ENCODE measurements around the gene AP2B1.

Gene AP2B1

DNA sequence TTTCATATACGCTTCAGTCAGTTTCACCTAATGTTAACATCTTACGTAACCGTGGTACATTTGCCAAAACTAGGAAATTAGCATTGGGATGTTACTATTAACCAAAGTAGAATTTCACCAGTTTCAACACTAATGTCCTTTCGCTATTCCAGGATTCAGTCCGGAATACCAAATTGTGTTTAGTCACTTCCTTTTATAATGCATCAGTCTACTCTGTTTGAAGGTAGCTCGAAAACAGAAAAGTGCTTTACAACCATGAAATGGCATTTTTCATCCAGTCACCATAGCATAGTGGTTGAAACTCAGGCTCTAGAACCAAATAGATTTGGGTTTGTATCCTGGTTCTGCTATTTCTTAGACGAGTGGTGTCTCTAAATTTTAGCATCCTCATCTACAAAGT is 29.4 kb downstream of the AP2B1 start:
- no peak for DNase-seq
- intact Hi-C loops (cut with DNase I), result no loop called here

- DNase-seq, result no peak
- intact Hi-C loops (cut with DNase I), result no loop called here
Measured at GRCh38 chr17:35617505-35617904, 30.4 kb downstream of the AP2B1 start.

GRCh38 chr17:35618628-35619027 is 31.5 kb downstream of the AP2B1 start:
- intact Hi-C loops (cut with DNase I), result no loop called here
- DNase-seq, result no peak

GRCh38 chr17:35621768-35622167 is 34.6 kb downstream of the AP2B1 start:
- no peak for DNase-seq
- intact Hi-C loops (cut with DNase I), result no loop called here

DNA sequence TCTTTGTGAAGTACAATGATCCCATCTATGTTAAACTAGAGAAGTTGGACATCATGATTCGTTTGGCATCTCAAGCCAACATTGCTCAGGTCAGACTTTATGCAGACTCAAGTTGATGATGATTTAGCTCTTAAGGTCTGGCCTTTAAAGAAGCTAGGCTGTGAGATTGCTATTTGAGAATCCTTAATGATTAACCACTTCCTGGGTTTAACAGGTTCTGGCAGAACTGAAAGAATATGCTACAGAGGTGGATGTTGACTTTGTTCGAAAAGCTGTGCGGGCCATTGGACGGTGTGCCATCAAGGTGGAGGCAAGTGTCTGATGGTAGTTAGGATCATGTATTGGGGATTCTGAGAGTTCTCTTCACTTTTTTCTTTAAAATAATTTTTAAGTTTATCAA is 40.3 kb downstream of the AP2B1 start:
- intact Hi-C loops (cut with DNase I), result no loop called here
- peak in 1 of 10 donors; percentile 27 for DNase-seq

- intact Hi-C loops (cut with DNase I), result no loop called here
- no peak for DNase-seq
Measured at GRCh38 chr17:35630530-35631148, 43.5 kb downstream of the AP2B1 start.

DNA sequence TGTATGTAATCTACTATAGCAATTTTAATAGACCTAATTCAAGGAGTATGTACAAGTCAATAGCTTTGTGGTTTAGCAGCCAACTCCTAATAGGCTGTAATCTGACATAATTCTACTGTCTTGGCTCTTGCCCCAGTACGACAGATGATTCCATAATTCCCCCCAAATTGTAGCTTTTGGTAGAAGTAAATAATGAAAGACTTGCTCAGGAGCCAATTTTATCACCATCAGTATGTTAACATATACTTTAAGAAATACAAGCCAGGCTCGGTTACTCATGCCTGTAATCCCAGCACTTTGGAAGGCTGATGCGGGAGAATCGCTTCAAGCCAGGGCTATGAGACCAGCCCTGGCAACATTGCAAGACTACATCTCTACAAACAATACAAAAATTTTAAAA is 53.9 kb downstream of the AP2B1 start:
- peak in 1 of 10 donors; percentile 49 for DNase-seq
- intact Hi-C loops (cut with DNase I), result no loop called here

DNA sequence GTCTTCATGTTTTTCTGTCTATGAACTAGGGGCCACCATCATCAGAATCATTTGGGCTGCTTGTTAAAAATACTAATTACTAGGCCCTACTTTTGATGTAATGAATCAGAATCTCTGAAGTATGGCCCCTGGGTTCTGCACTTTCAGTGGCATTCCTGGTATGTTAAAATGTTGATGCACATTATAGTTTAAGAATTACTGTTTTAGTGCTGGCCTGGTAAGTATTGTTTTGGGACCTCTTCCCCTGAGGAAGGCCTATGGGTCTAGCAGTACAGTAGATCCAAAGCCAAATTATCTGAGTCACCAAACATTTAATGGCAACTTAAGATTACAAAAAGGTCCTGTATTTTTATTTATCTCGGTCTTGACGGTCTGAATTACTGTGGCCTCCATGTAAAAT is 58.8 kb downstream of the AP2B1 start:
- no peak for DNase-seq
- intact Hi-C loops (cut with DNase I), result no loop called here

DNA sequence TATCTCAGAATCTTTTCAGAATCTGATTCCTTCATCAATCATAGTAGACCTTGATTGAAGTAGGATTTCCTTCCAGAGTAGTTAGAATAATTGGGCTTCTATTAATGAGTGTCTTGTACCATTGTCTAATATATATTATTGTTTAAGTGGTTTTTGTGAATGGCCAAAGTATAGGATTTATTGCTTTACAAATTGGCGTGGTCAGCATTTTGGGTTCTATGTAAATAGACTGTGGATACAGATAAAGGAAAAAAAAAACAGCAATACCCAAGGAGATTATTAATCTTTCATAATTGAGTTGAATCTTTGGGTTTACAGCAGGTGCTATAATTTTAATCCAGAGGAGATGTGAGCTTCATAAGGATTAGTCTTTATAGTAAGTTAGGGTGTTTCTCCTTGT is 64.3 kb downstream of the AP2B1 start:
- DNase-seq, result no peak
- intact Hi-C loops (cut with DNase I), result no loop called here

GRCh38 chr17:35653619-35654361 is 66.7 kb downstream of the AP2B1 start:
- intact Hi-C loops (cut with DNase I), result no loop called here
- peak in 1 of 10 donors; percentile 44 for DNase-seq

DNA sequence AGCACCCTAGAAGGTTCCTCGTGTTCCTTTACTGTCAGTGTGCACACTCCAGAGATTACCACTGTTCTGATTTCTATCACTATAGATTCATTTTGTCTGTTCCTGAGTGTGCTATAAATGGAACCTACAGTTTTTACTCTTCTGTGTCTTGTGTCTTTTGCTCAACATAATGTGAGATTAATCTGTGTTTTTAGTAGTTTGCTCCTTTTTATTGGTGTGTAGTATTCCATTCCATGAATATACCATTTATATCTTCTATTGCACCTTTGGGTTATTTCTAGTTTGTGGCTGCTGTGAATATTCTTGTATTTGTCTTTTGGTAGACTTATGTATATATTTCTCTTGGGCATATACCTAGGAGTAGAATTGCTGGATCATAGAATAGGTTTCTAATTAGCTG is 68.2 kb downstream of the AP2B1 start:
- no peak for DNase-seq
- intact Hi-C loops (cut with DNase I), result no loop called here

GRCh38 chr17:35660902-35661301 is 73.8 kb downstream of the AP2B1 start:
- intact Hi-C loops (cut with DNase I), result no loop called here

DNA sequence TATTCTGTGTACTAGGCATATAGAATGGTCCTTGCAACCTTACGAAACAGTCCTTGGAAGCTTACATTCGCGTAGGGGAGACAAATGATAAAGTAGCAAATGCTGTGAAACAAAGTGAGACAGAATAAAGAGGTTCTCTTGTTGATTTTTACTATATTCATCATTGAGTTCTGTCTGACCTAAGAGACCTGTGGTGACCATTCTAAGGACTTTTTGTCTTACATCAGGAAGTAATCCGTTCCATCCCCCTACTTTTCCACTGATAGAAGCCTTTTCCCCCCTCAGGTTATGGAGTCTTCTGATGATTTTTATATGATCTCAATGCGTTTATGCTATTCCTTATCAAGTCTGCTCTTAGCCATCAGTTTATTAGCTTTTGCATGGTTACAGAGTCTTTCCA is 77.6 kb downstream of the AP2B1 start:
- intact Hi-C loops (cut with DNase I), result no loop called here
- no peak for DNase-seq

More at GRCh38 chr17:35660902-35661301, 73.8 kb downstream of the AP2B1 start:
- DNase-seq, result no peak

GRCh38 chr17:35665662-35666061 is 78.5 kb downstream of the AP2B1 start:
- intact Hi-C loops (cut with DNase I), result no loop called here
- no peak for DNase-seq

- intact Hi-C loops (cut with DNase I), result no loop called here
- no peak for DNase-seq
Measured at GRCh38 chr17:35666070-35666469, 78.9 kb downstream of the AP2B1 start.

DNA sequence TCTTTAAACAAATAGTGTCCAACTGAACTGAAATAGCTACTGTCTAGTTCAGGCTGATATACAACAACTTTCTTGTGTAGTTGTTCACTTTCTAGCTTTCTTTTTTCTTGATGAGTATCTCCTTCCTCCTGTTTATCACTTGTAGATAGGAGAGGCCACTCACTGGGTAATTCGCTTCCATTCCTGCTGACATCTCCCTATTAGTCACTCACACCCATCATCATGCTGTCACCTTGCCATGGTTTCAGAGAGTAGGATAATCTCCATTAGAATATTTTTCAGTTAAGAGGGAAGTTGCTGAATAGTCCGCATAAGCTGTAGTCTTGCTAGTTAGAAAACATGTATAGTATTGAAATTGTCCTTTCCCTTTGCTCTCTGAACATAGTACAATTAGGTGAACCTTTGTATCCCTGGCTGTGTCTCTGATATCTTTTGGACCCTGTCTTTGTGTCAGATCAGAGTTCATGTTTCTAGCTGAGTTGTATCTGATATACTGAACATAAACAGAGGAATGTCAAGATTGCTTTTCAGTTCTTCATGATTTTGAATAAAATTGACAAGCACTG is 79.9 kb downstream of the AP2B1 start:
- DNase-seq, result no peak
- intact Hi-C loops (cut with DNase I), result no loop called here

- intact Hi-C loops (cut with DNase I), result no loop called here
- no peak for DNase-seq
Measured at GRCh38 chr17:35668802-35669201, 81.7 kb downstream of the AP2B1 start.

DNA sequence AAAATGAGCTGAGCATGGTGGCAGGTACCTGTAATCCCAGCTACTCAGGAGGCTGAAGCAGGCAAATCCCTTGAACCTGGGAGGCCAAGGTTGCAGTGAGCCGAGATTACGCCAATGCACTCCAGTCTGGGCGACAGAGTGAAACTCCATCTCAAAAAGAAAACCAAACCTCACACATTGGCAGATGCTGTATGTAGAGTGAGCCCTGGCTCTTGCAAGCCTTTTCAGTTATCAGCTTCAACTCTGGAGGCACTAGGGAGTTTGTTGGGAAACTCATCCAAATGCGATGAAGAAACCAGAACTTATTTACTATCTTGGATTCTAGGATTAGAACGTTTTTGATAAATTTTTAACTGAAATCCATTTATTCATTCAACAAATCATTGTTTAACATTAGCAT is 87.4 kb downstream of the AP2B1 start:
- intact Hi-C loops (cut with DNase I), result no loop called here
- no peak for DNase-seq

GRCh38 chr17:35676441-35676840 is 89.3 kb downstream of the AP2B1 start:
- no peak for DNase-seq
- intact Hi-C loops (cut with DNase I), result no loop called here

DNA sequence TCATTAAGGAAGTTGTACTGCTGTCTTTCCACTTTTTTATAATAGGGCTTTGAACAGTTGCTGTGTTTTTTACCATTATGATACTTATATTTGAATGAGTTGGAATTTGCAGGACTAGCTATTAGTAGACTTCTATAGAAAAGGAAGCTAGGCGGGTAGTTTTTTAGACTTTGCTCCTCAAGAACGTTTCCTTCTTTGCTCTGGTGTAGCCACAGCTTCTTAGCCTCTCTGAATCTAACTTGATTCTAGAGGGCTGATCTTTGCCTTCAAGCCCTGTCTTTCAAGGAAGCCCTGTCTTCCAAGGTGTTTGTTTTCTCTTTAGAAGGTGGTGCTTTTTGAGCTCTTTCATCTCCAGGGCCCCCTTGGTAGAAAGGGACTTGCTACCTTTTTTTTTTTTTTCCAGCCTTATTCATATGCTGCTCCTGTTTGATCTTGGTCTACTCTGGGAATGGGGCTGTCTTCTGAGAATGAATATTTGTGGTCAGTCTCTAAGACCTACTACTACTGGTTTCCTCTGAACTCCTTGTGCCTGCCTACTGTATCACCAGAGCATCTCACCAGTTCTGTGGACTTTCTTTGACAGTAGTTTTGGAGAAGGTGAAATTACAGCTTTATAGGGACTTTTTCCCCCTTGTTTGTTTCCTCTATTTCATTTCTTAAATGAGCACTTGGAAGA is 92.0 kb downstream of the AP2B1 start:
- intact Hi-C loops (cut with DNase I), result no loop called here
- no peak for DNase-seq

- intact Hi-C loops (cut with DNase I), result no loop called here
Measured at GRCh38 chr17:35683591-35683990, 96.5 kb downstream of the AP2B1 start.

More at GRCh38 chr17:35683591-35683990, 96.5 kb downstream of the AP2B1 start:
- no peak for DNase-seq

Measured in posterior cingulate gyrus (tissue), 11 donors.